GM23248 (cell line): Measurements from ENCODE around the gene E2F3. TPM values are rescaled to one million over a fixed set of nuclear protein-coding genes. Genes with fewer than 3 reads are reported as not detected.

Source experiments
- DNase-seq: peaks from one replicate; pipeline ENCODE4 v3.0.0-alpha.2; 2015
- H2AFZ ChIP-seq: fragments of 200-600 bp; sonication (generic); 2 replicates; pipeline ENCODE4 v1.6.1; 2016; ENCODE audit warnings: antibody characterized with exemption
- H3F3A ChIP-seq: fragments of 200-600 bp; sonication (generic); 2 replicates; pipeline ENCODE4 v1.6.1; 2016; ENCODE audit warnings: mild to moderate bottlenecking, antibody characterized with exemption, mixed run types; ENCODE audit not compliant: insufficient read depth
- H3K27ac ChIP-seq: fragments of 200-600 bp; sonication (generic); 2 replicates; pipeline ENCODE4 v1.5.1; 2016; ENCODE audit warnings: mild to moderate bottlenecking
- H3K27me3 ChIP-seq: fragments of 200-600 bp; sonication (generic); replicated peaks from 2 replicates; pipeline ENCODE4 v1.6.1; 2016; ENCODE audit warnings: mild to moderate bottlenecking; ENCODE audit not compliant: insufficient read depth
- H3K36me3 ChIP-seq: fragments of 200-600 bp; sonication (generic); 2 replicates; pipeline ENCODE4 v1.6.1; 2016; ENCODE audit warnings: low read depth, mild to moderate bottlenecking
- H3K4me1 ChIP-seq: fragments of 200-600 bp; sonication (generic); 2 replicates; pipeline ENCODE4 v1.6.1; 2016; ENCODE audit warnings: mild to moderate bottlenecking; ENCODE audit not compliant: insufficient read depth
- H3K4me2 ChIP-seq: fragments of 200-600 bp; sonication (generic); one replicate; pipeline ENCODE4 v1.6.1; 2016; ENCODE audit warnings: mild to moderate bottlenecking; ENCODE audit not compliant: unreplicated experiment
- H3K4me3 ChIP-seq: fragments of 200-600 bp; sonication (generic); 2 replicates; pipeline ENCODE4 v1.5.1; 2016; ENCODE audit warnings: mild to moderate bottlenecking
- H3K79me2 ChIP-seq: fragments of 200-600 bp; sonication (generic); 2 replicates; pipeline ENCODE4 v1.6.1; 2016; ENCODE audit warnings: mild to moderate bottlenecking; ENCODE audit not compliant: insufficient read depth
- H3K9ac ChIP-seq: fragments of 200-600 bp; sonication (generic); 2 replicates; pipeline ENCODE4 v1.6.1; 2016; ENCODE audit warnings: mild to moderate bottlenecking
- H3K9me2 ChIP-seq: fragments of 200-600 bp; sonication (generic); 2 replicates; pipeline ENCODE4 v1.6.1; 2016; ENCODE audit warnings: mixed run types, mild to moderate bottlenecking, moderate library complexity; ENCODE audit not compliant: insufficient read depth
- H3K9me3 ChIP-seq: fragments of 200-600 bp; sonication (generic); one replicate; pipeline ENCODE4 v1.6.1; 2017; ENCODE audit warnings: low read depth
- H4K20me1 ChIP-seq: fragments of 200-600 bp; sonication (generic); 2 replicates; pipeline ENCODE4 v1.6.0; 2016; ENCODE audit not compliant: insufficient read depth
- EZH2 ChIP-seq: fragments of 200-600 bp; sonication (generic); IDR thresholded peaks from 2 replicates; pipeline ENCODE4 v1.6.1; 2018; ENCODE audit warnings: antibody characterized with exemption, mild to moderate bottlenecking; ENCODE audit not compliant: insufficient read depth, poor library complexity, severe bottlenecking
- EZH2phosphoT487 ChIP-seq: fragments of 200-600 bp; sonication (generic); IDR thresholded peaks from 2 replicates; pipeline ENCODE4 v1.6.1; 2018; ENCODE audit warnings: antibody characterized with exemption, moderate library complexity, mild to moderate bottlenecking, low read depth; ENCODE audit not compliant: insufficient read depth
- WGBS, 2 experiments: methylation state at CpG; one replicate each; pipeline ENCODE4 v1.1.6; 2015 to 2017; ENCODE audit warnings: low lambda C conversion rate in 2 of 2, low coverage in 1 of 2; ENCODE audit errors: missing lambda C conversion rate in 2 of 2; 5-methylcytosine and 5-hydroxymethylcytosine counted together
- in situ Hi-C: fragments of 300-500 bp; cut with MboI; formaldehyde crosslinking; loops from 2 replicates; pipeline ENCODE4 v1.15.0; 2020
- polyA plus RNA-seq: library from polyadenylated mRNA; unstranded; fragments of >200 nt; fragmentation: Nextera tagmentation; extraction: Ambion mirVana; gene quantifications from 2 replicates; pipeline ENCODE4 v1.2.1, GENCODE V29; 2016
- total RNA-seq: library from RNA; depleted of rRNA; stranded (reverse); fragments of >200 nt; shearing (Covaris generic); gene quantifications from 2 replicates; pipeline ENCODE4 v1.2.3, GENCODE V29; 2014

E2F3 gene
- total and polyA plus RNA-seq, 2 experiments from 2014 or later = 4.1 to 7.0 TPM

DNA sequence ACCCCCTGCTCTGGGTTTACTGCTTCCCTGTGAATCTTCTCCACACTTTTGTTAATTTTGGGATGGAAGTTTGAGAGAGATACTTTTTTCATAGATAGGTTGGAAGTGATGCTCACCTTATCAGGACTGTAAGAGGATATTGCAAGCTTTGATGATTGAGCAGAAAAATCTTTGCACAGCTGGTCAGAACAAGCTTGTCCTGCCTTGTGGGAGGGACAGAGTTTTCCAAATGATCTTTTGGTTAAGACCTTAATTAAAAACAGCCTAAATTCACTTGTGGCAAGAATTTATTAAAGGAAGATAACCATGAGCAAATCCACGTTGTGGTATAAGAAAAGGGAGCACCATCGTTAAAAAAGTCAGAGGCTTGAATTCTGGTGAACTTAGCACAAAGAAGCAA lies 32.2 kb downstream of the E2F3 start:
- Histone ChIP-seq H3K9ac (no peak overlapping the region), H4K20me1 (0 out of 2 replicates have a peak, but pooled peaks cover 4% of the 10 kb centered on the region), H3K4me2 (no peak overlapping the region), H3F3A (peaks cover 5% of the 10 kb centered on the region; the same call in 1 of the 2 replicates), H3K4me1 (peaks cover 6% of the 10 kb centered on the region), H3K36me3 (0 out of 2 replicates have a peak, but pooled peaks cover 7% of the 10 kb centered on the region), H2AFZ (no peak overlapping the region), H3K27ac (no peak overlapping the region), H3K9me2 (no peaks in the 10 kb centered on the region), H3K27me3 (no peaks in the 10 kb centered on the region), H3K9me3 (no peaks in the 10 kb centered on the region), H3K4me3 (no peak overlapping the region), H3K79me2 (peaks cover 100% of the 10 kb centered on the region)
- TF ChIP-seq EZH2phosphoT487 (no peak), EZH2 (no peak)
- WGBS, 2 experiments = 10 to 12% methylated on average over 2 of the region's 2 CpGs
- in situ Hi-C loops = no loop called here
- no peak for DNase-seq

DNA sequence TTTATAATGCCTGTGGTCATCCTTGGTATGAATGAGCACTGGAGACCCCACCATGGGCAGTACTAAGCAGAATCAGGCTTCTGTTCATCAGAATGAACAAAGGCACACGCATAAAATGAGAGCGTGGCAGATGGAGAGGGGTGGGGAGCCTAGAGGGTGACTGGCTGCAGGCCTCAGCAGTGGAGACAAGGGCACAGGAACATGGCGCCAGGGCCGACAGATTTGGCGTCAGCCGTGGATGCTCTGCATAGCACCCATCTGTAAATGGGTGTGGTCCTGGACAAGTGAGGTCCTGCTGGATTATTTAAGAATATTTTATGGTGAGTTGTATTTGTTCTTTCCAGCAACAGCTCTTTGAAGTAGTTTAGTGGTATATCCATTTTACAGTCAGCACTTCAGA lies 33.1 kb downstream of the E2F3 start:
- Histone ChIP-seq H3K79me2 (peaks cover 100% of the 10 kb centered on the region), H2AFZ (no peak overlapping the region), H3K27ac (no peak overlapping the region), H3K4me1 (peaks cover 7% of the 10 kb centered on the region), H3K9me2 (no peaks in the 10 kb centered on the region), H3K9ac (no peak overlapping the region), H3K4me3 (no peak overlapping the region), H3K36me3 (0 out of 2 replicates have a peak, but pooled peaks cover 7% of the 10 kb centered on the region), H3K9me3 (no peaks in the 10 kb centered on the region), H4K20me1 (0 out of 2 replicates have a peak, but pooled peaks cover 4% of the 10 kb centered on the region), H3K4me2 (no peak overlapping the region), H3K27me3 (no peaks in the 10 kb centered on the region), H3F3A (peaks cover 5% of the 10 kb centered on the region; the same call in 1 of the 2 replicates)
- TF ChIP-seq EZH2phosphoT487 (no peak), EZH2 (no peak)
- 93 to 97% methylated on average over 6 of the region's 6 CpGs for WGBS, 2 experiments
- no peak for DNase-seq
- in situ Hi-C loops = no loop called here

DNA sequence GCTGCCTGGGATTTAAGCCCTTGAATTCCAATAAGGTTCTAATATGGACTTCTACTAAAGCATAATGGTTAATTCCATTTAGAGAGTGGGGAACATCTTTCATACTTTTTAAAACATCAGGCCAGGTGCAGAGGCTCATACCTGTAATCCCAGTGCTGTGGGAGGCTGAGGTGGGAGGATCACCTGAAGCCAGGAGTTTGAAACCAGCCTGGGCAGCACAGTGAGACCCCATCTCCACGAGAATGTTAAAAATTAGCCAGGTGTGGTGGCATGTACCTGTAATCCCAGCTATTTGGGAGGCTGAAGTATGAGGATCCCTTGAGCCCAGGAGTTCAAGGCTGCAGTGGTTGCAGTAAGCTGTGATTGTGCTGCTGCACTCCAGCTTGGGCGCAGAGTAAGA lies 35.0 kb downstream of the E2F3 start:
- 72 to 78% methylated on average over 2 of the region's 2 CpGs for WGBS, 2 experiments
- H3K27ac ChIP-seq = no peak overlapping the region
- no peak overlapping the region for H3K4me3 ChIP-seq
- in situ Hi-C loops = no loop called here
- peaks cover 22% of the 10 kb centered on the region for H3K4me1 ChIP-seq
- no peak overlapping the region for H3K9ac ChIP-seq
- H3K27me3 ChIP-seq = no peaks in the 10 kb centered on the region
- H4K20me1 ChIP-seq = no peaks in the 10 kb centered on the region
- H3K79me2 ChIP-seq = peaks cover 100% of the 10 kb centered on the region
- no peak for DNase-seq
- peaks cover 5% of the 10 kb centered on the region; the same call in 1 of the 2 replicates for H3F3A ChIP-seq
- no peak overlapping the region for H2AFZ ChIP-seq
- TF ChIP-seq EZH2phosphoT487 (no peak), EZH2 (no peak)
- H3K4me2 ChIP-seq = no peak overlapping the region
- no peaks in the 10 kb centered on the region for H3K9me3 ChIP-seq
- H3K36me3 ChIP-seq = 0 out of 2 replicates have a peak, but pooled peaks cover 5% of the 10 kb centered on the region
- no peaks in the 10 kb centered on the region for H3K9me2 ChIP-seq

DNA sequence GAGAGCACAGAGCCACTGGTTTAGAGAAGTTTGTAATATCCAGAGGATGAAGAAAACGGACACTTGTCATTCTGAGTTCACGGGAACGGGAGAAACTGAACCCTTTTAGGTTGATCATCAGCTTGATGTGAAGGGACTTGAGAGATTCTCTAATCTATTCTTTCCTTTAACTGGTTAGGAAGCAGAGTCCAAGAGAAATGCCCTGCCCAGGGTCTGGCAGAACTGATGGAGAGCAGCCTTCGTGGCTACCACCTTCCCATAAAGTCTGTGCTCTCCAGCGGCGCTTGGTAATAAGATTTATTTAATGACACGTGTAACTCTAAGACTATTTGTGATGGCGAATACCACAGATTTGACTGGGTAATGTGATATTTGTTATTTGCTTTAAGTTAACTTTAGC lies 36.0 kb downstream of the E2F3 start:
- WGBS, 2 experiments = 97 to 99% methylated on average over 8 of the region's 8 CpGs
- no peak overlapping the region for H3K4me2 ChIP-seq
- no peaks in the 10 kb centered on the region for H3K9me3 ChIP-seq
- H4K20me1 ChIP-seq = no peaks in the 10 kb centered on the region
- no peak overlapping the region for H3K27ac ChIP-seq
- H3K27me3 ChIP-seq = no peaks in the 10 kb centered on the region
- H3K4me3 ChIP-seq = no peak overlapping the region
- peaks cover 100% of the 10 kb centered on the region for H3K79me2 ChIP-seq
- no peak overlapping the region for H2AFZ ChIP-seq
- no peak overlapping the region for H3K9ac ChIP-seq
- peaks cover 5% of the 10 kb centered on the region; the same call in 1 of the 2 replicates for H3F3A ChIP-seq
- TF ChIP-seq EZH2phosphoT487 (no peak), EZH2 (no peak)
- peaks cover 22% of the 10 kb centered on the region for H3K4me1 ChIP-seq
- no peaks in the 10 kb centered on the region for H3K9me2 ChIP-seq
- in situ Hi-C loops = no loop called here
- no peaks in the 10 kb centered on the region for H3K36me3 ChIP-seq
- DNase-seq = no peak
